GM19193 (cell line): ENCODE results near the gene LRRC70.

Experiments used
- POLR2A ChIP-seq: IDR thresholded peaks from 4 replicates; pipeline ENCODE4 v1.6.1; 2011; ENCODE audit not compliant: insufficient read depth, insufficient read length; ENCODE audit errors: extremely low read depth

LRRC70 gene

DNA sequence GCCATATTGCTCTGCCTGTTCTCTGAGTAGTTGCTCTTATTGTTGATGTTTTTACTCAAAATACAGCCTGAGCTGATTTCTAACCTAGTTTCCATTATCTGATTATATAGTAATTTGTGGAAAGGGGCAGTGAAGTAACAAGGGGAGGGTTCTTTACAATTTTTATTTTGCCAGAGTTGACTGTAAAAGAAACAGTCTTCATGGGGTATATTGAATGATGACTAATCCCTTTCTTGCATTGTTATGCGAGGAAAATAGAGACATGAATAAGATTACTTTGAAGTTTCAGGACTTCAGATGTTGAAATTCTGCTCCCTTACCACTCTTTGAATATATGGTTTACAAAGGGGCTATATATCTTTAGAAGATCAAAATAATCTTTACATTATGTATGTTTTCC lies 9.1 kb upstream of the LRRC70 start:
- TF ChIP-seq POLR2A, result no peak

- TF ChIP-seq POLR2A, result no peak
Measured at GRCh38 chr5:62572918-62573514, 5.6 kb upstream of the LRRC70 start.

DNA sequence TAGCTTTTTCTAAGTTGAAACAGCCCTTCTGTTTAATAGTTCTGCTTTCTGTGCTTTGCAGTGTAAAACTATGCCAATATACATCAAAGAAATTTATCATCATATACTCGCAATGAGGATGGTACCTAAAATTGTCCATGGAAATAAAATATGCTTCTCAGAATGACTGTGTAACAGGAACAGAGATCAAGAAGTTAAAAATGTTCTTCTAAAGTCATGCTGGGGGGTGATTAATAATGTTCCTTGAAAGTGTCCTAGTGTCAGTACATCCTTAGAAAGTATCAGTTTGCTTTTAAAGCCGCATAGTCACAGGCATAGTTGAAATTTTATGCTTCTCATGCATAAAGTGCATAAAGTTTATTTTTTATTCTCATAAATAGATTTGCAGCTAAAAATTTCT lies 4.0 kb upstream of the LRRC70 start:
- TF ChIP-seq POLR2A, result no peak

DNA sequence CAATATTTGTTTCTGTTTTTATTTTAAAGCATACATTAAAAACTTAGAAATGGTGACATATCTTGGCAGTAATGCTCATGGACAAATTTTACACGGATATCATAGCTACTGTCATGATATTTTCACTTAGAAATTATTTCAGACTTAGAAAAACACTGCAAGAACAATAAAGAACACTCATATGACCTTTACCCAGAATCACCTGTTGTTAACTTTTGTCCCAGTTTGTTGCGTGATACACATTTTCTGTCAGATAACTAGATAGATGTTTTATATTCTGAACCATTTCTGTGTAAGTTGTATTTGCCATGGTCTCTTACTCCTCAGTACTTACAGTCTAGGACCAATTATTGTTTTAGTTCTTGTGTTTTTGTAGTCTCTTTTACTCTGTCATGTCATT lies 3.6 kb upstream of the LRRC70 start:
- TF ChIP-seq POLR2A, result no peak

- no peak for TF ChIP-seq POLR2A
Measured at GRCh38 chr5:62575489-62575888, 3.1 kb upstream of the LRRC70 start.

DNA sequence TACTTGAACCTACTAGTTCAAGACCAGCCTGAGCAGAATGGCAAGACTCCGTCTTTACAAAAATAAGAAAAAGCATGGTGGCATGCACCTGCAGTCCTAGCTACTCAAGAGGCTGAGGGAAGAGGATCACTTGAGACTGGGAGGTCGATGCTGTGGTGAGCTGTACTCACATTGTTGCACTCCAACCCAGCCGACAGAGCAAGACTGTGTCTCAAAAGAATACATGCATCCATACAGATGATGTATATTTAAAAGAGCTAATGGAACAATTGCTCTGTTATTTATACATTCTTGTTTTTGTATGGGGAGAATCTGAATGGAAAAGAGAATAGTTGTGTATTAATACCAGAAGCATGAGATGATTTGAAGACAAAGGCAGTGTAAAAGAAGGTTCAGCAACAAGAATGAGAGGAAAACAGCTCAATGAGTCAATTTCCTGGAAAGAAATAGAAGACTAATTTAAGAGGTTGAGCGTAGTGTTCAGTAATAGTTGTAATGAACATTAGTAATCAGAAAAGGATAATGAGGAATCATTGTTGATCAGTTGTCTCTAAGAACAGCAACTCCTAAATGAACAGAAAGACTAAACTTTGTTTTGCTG lies 1.9 kb upstream of the LRRC70 start:
- no peak for TF ChIP-seq POLR2A

GRCh38 chr5:62577488-62577887 lies 1.1 kb upstream of the LRRC70 start:
- no peak for TF ChIP-seq POLR2A

DNA sequence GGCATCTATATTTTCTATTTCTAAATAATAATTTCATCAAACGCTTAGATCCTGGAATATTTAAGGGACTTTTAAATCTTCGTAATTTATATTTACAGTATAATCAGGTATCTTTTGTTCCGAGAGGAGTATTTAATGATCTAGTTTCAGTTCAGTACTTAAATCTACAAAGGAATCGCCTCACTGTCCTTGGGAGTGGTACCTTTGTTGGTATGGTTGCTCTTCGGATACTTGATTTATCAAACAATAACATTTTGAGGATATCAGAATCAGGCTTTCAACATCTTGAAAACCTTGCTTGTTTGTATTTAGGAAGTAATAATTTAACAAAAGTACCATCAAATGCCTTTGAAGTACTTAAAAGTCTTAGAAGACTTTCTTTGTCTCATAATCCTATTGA lies 1.1 kb downstream of the LRRC70 start:
- no peak for TF ChIP-seq POLR2A

DNA sequence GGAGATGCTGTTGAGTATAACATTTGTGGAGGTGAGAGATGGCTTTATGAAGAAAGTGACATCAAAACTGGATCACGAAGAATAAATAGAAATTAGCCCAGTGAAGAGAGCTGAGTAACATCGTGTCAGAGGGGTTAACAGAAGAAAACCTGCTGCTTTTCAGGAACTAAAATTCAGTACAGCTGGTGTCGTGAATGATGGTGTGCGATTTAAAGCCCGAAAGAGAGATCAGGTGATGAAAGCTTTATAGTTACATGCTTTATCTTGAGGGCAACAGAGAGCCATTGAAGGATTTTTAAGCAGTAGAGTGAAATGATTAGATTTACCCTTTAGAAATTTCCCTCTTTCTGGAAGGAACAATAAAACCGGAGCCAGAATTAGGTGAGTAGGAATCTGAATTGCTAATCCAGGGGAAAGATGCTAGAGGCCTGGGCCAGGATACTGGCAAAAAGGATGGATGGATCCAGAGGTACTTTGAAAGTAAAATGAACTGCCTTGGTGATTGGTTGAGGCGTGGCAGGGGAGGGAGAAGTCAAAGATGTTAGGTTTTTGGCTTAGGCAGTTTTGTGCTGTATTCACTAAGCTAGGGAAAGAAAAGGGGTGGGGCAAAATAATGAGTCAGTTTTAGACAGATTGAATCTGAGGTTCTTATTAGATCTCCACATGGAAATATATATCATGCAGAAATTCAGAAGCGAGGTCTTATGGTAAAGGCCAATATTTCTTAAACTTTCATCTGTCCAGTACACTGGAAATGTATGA lies 3.4 kb downstream of the LRRC70 start:
- no peak for TF ChIP-seq POLR2A

GRCh38 chr5:62584391-62584790 lies 5.8 kb downstream of the LRRC70 start:
- no peak for TF ChIP-seq POLR2A

DNA sequence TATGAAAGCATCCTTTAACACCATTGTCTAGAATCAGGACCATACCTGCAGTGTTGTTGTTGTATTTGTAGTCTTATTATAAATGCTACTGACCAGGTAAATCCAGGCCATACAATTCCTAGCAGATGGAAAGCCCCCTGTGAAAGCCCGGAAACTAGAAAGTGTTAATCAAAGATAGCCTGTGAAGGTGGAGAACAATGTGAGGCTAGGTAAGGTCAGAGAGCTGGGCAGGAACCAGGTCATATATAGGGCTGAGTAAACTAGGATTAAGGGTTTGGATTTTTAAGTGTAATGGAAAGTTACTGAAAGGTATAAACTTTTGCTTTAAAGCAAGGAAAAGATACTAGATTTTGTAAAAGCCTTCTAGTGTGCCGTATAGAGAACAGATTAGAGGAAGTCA lies 6.7 kb downstream of the LRRC70 start:
- TF ChIP-seq POLR2A, result no peak

DNA sequence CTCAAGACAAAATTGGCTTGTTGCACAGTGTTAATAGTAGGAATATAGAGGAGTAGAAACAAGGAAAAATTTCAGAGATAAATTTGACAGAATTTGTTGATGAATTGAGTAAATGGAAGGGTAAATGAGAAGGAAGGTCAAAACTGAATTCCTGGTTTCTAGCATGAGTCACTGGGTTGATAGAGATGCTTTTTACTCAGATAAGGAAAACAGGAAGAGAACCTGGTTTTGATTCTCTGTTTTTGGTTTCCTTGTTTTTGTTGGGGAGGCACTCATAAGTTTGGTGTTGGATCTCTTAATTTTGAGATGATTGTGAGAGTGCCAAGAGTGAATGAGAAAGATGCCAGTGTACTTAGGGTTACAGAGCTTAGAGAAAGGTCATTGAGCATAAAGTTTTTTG lies 7.1 kb downstream of the LRRC70 start:
- TF ChIP-seq POLR2A, result no peak

DNA sequence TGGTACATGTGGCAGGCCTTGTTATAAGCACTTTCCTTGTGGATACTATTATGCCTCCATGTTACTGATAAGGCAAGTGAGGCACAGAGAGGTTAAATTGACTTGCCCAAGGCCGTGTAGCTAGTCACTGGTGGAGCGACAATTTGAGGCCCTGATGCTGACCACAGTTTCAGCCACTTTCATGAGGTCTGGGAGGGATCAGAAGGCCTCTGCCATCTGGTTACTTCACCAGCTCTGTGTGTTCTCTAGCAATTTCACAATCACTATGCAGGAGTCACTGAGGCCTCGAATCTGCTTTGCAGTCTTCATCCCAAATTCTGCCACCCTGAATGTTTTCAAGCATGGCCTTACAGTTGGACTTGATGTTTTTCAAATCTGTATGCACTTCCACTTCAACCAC lies 9.1 kb downstream of the LRRC70 start:
- no peak for TF ChIP-seq POLR2A

DNA sequence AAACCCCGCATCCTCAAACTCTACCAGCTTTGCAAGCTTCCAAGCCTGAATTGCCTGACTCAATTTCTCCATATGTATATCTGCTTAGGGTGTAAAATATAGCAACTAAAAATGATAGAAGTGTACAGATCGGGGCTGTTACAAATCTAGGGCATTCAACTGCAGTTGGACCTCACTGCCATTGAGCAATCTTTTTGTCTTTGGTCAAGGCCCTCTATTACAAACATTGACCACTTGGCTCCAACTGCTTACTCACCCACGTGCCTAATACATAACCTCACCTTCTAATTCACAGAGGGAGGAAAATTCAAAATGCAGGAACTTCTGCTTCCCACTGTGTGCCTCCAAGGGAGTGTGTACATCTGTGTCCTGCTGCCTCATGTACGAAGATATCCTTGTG lies 10.0 kb downstream of the LRRC70 start:
- no peak for TF ChIP-seq POLR2A

GRCh38 chr5:62589504-62589903 lies 10.9 kb downstream of the LRRC70 start:
- no peak for TF ChIP-seq POLR2A

GRCh38 chr5:62590387-62590786 lies 11.8 kb downstream of the LRRC70 start:
- no peak for TF ChIP-seq POLR2A
